Measurements from ENCODE around the gene SNN.

- peak; percentile 31; the same call in 1 of the 2 replicates for TF ChIP-seq TAF1 (IDR thresholded peaks at IDR 0.05; ENCODE audit: low read depth, low read length)
- no peak for TF ChIP-seq POLR2AphosphoS5 (IDR thresholded peaks at IDR 0.05; ENCODE audit: low read depth, low read length)
These were observed 1.3 kb downstream of the SNN start for GRCh38 chr16:11669380-11670146.
